HG02938 (cell line): Measurements from ENCODE around the gene CALU.

Experiments used
- ATAC-seq: cut with Tn5 transposase; IDR thresholded peaks from one replicate; pipeline ENCODE4 v1.9.1; 2021; ENCODE audit warnings: mild to moderate bottlenecking, moderate library complexity; ENCODE audit not compliant: unreplicated experiment

The CALU gene

GRCh38 chr7:128724743-128725142 lies 14.4 kb upstream of the CALU start:
- ATAC-seq: no peak

- no peak for ATAC-seq
Measured at GRCh38 chr7:128725531-128725930, 13.6 kb upstream of the CALU start.

GRCh38 chr7:128726059-128726736 lies 13.0 kb upstream of the CALU start:
- ATAC-seq: no peak

GRCh38 chr7:128726737-128727072 lies 12.5 kb upstream of the CALU start:
- no peak for ATAC-seq

GRCh38 chr7:128727239-128727638 lies 11.9 kb upstream of the CALU start:
- ATAC-seq: no peak

- no peak for ATAC-seq
Measured at GRCh38 chr7:128728598-128728997, 10.6 kb upstream of the CALU start.

- no peak for ATAC-seq
Measured at GRCh38 chr7:128729494-128729893, 9.7 kb upstream of the CALU start.

GRCh38 chr7:128731184-128731583 lies 8.0 kb upstream of the CALU start:
- ATAC-seq: no peak

GRCh38 chr7:128732521-128733277 lies 6.5 kb upstream of the CALU start:
- ATAC-seq: no peak

GRCh38 chr7:128733278-128733645 lies 5.9 kb upstream of the CALU start:
- ATAC-seq: no peak

- ATAC-seq: no peak
Measured at GRCh38 chr7:128734890-128735289, 4.3 kb upstream of the CALU start.

GRCh38 chr7:128735436-128735835 lies 3.7 kb upstream of the CALU start:
- no peak for ATAC-seq

GRCh38 chr7:128737441-128737840 lies 1.7 kb upstream of the CALU start:
- ATAC-seq: no peak

- no peak for ATAC-seq
Measured at GRCh38 chr7:128737867-128738385, 1.2 kb upstream of the CALU start.

- peak; percentile 14 for ATAC-seq
Measured at GRCh38 chr7:128738570-128739047, 550 bp upstream of the CALU start.

- no peak for ATAC-seq
Measured at GRCh38 chr7:128739990-128740682, 977 bp downstream of the CALU start.

GRCh38 chr7:128740996-128741395 lies 1.8 kb downstream of the CALU start:
- ATAC-seq: no peak

GRCh38 chr7:128741491-128741890 lies 2.3 kb downstream of the CALU start:
- no peak for ATAC-seq

GRCh38 chr7:128742206-128742605 lies 3.0 kb downstream of the CALU start:
- no peak for ATAC-seq

- no peak for ATAC-seq
Measured at GRCh38 chr7:128743112-128743772, 4.1 kb downstream of the CALU start.

GRCh38 chr7:128744366-128744905 lies 5.3 kb downstream of the CALU start:
- ATAC-seq: no peak
